NCI-H526 (cell line): ENCODE data around the gene ZNF668.
"Not testable (repeated sequence)": the region's sequence is repeated elsewhere in the genome, so short reads cannot be mapped to it uniquely, and the experiment has no call there.

ENCODE experiments used
- DNase-seq, 2 experiments: peaks; one replicate each; lab custom pipeline; 2025; lab: John Stamatoyannopoulos, UW

ZNF668 gene

DNA sequence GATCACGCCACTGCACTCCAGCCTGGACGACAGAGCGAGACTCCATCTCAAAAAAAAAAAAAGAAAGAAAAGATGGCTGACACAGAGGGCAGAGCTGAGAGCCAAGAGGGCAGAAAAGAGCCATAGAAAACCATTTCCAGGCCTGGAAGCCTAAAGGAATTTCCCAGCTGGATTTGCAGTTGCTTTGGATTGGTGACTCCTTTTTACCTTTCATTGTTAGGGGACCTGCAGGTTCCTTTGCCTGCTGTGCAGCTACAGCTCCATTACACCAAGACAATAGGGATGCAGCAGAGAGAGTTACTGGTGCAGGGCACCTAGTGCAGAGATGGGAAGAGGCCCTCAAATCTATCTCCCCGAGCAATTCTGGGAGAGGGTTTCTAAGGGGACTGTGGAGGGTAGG lies 18.4 kb downstream of the ZNF668 start:
- no peak for DNase-seq

DNA sequence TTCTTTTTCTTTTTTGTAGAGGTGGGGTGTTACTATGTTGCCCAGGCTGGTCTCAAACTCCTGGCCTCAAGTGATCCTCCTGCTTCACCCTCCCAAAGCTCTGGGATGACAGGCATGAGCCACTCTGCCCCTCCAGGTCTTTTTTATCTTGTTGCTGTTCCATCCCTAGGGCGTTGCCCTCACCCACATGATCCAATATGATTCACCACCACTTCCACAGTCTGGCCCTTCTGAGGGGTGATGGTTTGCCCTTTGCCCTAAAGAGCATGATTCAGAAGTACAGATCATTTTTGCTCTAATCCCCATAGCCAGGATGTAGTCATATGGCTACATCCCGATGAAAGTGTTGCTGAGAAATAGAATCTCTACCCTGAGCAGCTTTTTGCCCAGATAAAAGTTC lies 21.9 kb downstream of the ZNF668 start:
- no peak for DNase-seq

DNA sequence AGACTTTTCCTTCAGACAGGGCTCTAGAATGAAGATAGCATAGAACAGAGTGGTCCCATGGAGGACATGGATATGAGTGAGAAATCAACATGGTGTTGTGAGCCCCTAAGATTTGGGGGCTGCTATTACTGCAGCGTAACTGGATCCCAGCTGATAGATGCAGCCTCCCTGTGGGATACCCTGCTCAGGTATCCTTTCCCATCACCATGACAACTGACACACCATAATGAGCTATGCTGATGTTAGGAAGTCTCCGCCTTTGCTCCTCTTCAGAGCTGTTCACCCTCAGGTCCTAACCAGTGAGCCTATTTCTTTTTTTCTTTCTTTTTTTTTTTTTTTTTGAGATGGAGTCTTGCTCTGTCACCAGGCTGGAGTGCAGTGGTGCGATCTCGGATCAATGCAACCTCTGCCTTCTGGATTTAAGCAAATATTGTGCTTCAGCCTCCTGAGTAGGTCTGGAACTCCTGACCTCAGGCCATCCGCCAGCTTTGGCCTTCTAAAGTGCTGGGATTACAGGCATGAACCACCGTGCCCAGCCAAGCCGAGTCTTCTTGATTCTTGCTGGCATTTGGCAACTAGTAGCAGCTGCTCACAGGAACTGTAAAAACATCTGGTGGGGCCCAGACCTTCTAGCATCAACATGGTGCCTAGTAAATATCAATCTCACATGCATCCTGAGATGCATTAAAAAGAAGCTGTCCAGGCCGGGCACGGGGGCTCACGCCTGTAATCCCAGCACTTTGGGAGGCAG lies 23.6 kb downstream of the ZNF668 start:
- DNase-seq = peak in 1 of 2 experiments; percentile 3

DNA sequence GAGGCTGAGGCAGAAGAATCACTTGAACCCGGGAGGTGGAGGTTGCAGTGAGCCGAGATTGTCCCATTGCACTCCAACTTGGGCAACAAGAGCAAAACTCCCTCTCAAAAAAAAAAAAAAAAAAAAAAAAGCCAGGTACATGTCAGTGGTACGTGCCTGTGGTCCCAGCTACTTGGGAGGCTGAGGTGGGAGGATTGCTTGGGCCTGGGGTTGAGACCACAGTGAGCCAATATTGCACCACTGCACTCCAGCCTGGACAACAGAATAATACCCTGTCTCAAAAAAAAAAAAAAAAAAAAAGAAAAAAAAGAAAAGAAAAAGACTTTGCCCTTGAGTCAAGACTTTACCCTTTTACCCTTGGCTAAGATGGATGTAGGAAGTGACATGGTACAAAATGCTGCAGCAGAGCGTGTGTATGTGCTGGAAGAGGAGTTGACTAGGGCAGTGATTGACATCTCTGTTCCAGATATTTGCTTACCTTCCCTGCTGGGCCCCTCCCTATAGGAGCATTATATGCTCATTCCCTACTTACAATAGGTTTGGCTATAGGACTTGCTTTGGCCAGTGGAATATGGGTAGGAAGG lies 30.1 kb downstream of the ZNF668 start:
- DNase-seq = no peak

DNA sequence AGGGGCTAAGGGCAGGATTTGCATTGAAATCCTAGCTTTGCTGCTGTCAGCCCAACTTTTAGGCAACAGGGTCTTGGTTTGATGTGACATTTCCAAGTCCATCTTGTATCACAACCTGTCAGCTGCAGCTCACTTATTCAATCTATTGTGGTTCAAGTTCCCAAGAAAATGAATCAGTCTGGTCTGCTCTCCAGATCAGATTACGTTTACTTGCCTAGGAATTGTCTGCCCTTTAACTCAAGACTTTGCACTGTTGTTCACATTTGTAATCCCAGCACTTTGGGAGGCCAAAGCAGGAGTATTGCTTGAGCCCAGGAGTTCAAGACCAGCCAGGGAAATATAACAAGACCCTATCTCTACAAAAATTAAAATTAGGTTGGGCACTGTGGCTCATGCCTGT lies 30.7 kb downstream of the ZNF668 start:
- no peak for DNase-seq

DNA sequence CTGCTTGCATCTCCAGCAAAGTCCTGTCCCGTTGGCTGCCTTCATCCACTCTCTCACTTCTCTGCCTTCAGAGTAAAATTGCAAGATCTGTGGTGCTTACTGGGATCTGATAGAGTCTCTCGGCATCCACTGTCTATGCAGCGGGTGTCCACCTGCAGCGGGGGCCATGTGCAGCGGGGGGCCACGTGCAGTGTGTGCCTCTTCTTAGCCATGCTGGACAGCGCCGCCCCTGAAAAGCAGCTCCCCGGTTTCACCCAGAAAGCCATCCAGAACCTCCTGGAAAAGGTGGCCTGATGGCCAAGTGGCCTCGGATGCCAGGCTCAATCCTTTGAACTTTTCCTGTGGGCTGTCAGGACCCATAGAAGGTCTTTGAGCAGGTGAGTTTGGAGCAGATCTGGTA lies 31.2 kb downstream of the ZNF668 start:
- DNase-seq = no peak

DNA sequence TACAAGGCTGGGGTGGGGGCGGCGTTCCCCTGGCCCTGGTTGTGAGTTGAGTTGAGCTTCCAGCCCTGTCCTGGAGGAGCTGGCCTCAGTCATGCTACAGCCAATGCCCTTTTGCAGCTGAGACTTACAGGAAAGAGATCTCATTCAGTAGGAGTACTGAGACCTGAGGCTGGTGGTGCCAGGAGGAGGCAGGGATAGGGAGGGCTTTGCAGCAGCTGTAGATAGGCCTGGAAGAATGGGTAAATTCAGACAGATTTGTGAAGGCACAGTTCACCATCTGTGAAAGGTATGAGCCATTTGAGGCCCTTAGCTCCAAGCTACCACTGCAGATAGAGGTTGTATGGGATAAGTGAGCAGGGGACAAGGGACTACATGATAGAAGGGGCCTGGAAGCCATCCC lies 35.0 kb downstream of the ZNF668 start:
- DNase-seq = no peak

DNA sequence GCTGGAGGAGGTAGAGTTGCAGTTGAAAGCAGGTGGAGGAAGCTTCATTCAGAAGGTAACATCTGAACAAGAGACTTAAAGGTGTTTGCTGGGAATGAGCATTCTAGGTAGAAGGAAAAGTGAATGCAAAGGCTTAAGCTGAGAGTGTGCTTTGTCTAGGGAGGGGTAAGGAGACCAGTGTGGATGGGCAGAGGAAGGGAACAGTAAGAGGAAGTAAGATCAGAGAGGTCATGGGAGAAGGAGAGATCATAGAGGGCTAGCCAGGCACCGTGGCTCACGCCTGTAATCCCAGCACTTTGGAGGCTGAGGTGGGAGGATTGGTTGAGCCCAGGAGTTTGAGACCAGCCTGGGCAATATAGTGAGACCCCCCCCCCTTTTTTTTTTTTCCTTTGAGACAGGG lies 37.3 kb downstream of the ZNF668 start:
- DNase-seq = no peak

DNA sequence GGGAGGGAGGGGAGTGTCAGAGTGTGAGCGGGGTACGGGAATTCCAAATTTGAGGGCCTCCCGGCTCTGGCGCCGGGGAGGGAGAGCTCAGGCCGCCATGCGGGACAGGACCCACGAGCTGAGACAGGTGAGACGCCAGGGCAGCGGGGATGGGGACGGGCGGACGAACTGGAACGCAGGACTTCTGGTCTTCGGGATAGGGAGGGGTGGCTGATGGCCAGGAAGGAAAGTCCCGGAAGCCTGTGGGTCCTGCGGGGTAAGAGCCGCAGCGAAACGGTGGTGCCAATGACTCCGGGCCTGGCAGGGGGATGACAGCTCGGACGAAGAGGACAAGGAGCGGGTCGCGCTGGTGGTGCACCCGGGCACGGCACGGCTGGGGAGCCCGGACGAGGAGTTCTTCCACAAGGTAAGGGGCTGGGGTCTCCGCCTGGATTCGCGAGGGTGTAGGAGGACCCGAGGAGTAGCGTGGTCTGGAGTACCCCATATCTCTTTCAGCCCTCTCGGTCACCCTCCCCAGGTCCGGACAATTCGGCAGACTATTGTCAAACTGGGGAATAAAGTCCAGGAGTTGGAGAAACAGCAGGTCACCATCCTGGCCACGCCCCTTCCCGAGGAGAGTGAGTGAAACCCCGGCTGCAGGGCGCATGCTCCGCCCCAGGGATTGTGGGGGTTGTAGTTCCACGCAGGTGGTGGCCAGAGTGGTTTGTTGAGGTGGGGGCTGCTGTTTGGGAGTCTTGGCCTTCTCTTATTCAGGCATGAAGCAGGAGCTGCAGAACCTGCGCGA lies 40.1 kb downstream of the ZNF668 start:
- peak; percentile 58 to 84 for DNase-seq

DNA sequence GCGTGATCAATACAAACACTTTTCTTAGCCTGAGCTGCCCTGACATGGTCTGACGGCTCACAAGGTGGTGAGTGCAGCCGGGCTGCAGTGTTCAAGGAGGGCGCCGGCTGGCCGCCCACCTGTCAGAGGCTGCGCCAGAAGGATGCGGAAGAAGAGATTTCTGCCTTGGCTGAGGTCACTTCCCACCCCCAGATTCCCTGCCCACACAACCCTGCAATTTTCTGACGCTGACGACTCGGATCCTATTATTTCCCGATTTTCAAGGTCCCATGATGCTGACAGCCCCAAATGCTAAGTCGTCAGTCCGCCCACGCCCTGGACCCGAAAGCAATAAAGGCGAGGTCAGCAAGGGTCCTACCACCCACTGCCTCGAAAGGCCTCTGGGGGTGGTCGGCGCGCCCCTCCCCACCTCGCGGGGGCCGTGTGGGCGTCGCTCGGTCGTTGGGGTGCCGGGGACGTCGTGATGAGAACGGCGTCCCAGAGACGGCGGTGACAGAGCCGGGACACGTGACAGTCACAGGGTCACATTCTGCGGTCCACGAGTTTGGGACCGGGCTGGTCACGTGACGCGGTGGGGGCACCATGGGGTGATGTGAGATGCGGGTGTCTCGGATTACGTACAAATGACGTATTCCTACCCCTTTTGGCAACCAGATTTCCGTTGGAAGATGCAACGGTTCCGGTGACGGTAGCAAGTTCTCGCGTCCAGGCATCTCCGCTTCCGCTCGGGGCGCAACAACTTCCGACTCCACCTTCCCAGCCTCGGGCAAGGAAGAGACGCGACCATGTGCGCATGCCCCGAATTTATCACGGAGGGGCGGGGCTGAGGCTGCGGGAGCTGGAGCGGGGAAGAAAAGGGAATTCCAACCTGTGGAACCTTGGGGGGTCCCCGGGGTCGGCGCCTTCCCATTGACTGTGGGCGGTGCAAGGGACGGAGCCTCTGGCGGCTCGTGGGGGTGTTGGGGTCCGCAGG lies 41.0 kb downstream of the ZNF668 start, which contains the start of gene STX4:
Gene STX4 (plus strand): TSS at position 823 of the 973 bp plus-strand sequence. CDS start 248 bp downstream, outside the sequence.
- peak; percentile 86 to 96 for DNase-seq

DNA sequence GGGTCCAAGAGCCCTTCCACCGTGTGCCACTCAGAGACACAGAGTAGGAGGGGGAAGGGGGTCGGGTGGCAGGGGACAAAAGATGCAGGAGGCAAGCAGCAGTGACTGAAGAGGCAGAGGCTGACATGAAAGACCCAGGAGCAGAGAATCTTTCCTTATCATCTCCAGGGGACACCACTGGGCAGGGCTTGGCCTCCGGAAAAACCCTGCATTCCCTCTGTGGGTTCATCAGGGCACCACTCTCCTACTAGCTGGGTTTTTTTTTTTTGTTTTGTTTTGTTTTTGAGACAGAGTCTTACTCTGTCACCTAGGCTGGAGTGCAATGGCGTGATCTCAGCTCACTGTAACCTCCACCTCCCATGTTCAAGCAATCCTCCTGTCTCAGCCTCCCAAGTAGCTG lies 42.8 kb downstream of the ZNF668 start:
- DNase-seq = no peak

DNA sequence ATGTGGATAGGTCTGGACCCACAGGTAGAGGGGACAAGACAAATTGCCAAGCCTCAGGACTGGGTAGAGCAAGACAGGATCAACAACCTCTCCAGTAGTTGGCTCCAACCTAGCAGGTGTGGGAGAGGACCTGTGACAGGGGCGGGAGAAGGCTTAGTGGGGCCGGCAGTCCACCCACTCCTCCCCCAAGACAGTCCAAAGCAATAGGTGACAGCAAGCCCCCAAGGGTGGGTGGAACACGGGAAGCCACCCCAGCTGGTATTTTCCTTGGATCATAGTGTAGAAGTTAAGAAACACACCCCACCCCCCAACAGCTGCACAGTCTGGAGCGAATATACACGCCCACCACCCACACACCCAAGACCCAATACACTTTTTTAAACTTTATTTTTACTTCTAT lies 44.8 kb downstream of the ZNF668 start:
- DNase-seq = no peak

DNA sequence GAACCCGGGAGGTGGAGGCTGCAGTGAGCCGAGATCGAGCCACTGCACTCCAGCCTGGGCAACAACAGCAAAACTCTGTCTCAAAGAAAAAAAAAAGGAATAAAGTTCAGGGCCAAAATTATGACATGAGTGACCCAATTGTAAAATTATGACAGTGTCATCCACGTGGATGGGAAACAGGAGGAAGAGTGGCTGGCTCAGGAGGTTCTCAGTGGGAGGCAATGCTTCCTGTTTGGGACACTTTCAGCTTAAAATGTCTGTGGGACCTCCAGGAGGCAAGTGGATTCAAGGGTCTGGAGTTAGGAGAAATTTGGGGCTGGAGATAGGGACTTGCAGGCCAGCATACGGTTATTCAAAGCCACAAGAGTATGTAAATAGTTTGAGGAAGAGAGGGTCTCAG lies 48.7 kb downstream of the ZNF668 start:
- no peak for DNase-seq

DNA sequence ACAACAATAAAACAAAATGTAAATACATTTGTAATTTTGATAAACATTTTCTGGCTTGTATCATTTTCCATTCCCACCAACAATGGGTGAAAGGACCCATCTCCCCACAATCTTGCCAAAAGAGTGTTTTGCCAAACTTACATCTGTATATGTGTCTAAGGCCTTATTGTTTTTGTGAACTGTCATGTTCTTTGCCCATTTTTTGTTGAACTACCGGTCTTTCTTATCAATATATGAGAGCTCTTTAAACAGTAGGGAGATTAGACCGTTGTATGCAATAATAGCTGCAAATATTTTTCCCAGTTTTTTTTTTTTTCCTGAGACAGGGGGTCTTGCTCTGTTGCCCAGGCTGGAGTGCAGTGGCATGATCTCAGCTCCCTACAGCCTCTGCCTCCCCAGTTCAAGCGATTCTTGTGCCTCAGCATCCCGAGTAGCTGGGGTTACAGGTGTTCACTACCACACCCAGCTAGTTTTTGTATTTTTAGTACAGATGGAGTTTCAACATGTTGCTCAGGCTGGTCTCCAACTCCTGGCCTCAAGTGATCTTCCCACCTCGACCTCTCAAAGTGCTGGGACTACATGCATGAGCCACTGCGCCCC lies 50.3 kb downstream of the ZNF668 start:
- DNase-seq = no peak

DNA sequence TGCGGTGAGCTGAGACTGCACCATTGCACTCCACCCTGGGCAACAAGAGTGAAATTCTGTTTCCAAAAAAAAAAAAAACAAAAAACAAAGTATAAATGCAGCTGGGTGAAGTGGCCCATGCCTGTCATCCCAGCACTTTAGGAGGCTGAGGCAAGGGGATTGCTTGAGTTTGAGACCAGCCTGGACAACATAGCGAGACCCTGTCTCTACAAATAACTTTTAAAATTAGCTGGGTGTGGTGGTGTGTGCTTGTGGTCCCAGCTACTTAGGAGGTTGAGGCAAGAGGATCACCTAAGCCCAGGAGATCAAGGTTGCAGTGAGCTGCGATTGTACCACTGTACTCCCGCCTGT lies 50.8 kb downstream of the ZNF668 start:
- DNase-seq = no peak

DNA sequence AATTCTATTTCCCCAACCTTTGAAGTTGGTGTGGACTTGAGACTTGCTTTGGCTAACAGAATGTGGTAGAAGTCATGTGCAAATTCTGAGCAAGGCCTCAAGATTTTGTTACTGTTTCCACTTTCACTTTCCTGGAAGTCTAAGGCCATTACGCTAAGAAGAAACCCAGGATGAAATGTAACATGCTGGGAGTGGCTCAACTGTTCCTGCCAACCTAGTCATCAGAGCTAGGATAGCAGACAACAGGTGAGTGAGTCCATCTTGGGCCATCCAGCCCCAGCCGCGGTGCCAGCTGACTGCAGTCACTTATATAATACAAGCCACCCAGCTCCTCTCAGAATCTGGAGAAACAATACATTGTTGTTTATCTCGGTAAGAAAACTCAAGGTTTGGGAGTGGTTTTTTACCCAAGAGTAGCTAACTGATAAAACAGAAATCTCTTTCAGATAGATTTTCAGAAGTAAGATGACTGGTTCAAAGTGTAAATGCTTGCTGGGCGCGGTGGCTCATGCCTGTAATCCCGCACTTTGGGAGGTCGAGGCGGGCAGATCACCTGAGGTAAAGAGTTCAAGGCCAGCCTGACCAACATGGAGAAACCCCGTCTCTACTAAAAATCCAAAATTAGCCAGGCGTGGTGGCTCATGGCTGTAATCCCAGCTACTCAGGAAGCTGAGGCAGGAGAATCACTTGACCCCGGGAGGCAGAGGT lies 51.3 kb downstream of the ZNF668 start:
- DNase-seq = no peak

DNA sequence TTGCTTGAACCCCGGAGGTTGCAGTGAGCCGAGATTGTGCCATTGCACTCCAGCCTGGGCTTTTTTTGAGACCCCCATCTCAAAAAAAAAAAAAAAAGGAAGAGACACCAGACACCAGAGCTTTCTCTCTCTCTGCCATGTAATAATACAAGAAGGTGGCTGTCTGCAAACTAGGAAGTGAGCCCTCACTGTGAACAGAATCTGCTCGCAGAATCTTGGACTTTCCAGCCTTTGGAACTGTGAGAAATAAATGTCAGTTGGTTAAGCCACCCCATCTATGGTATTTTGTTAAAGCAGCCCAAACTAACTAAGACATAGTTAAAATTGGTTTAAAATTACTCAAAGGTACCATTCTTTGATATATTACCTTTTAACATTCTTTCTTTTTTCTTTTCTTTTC lies 53.5 kb downstream of the ZNF668 start:
- DNase-seq = no peak

DNA sequence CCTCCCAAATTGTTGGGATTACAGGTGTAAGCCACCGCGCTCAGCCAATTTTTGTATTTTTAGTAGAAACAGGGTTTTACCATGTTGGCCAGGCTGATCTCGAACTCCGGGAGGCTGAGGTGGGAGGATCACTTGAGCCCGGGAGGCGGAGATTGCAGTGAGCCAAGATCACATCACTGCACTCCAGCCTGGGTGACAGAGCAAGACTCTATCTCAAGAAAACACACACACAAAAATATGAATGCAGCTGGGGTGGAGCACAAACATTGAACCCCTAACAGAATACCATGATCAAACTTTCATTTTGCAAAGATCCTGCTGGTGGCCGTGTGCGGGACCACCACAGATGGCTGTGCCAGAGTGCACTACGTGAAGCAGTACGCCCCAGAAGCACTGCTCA lies 56.3 kb downstream of the ZNF668 start:
- not testable (repeated sequence) for DNase-seq

DNA sequence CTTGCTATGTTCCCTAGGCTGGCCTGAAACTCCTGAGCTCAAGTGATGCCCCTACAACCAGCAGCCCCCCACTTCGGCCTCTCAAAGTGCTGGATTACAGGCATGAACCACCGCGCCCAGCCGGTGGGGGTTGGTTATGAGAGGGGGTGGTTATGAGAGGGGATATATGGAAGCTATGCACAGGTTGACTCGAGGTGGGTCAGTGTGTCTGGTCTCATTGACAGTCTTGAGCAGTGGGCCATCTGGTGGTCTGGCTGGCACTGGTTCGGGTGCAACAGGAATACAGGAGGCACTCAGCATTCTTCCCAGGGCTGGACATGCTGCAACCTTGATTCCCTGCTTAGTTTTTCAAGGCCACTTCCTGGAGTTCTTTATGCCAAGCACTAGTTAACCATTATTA lies 58.0 kb downstream of the ZNF668 start:
- no peak for DNase-seq

DNA sequence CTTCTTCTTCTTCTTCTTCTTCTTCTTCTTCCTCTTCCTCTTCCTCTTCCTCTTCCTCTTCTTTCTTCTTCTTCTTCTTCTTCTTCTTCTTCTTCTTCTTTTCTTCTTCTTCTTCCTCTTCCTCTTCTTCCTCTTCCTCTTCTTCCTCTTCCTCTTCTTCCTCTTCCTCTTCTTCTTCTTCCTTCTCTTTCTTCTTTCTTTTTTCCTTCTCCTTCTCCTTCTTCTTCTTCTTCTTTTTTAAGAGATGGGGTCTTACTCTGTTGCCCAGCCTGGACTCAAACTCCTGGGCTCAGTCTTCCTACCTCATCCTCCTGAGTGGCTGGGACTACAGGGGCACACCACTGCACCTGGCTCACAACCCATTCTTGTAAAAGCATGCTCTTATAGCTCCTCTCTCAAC lies 60.7 kb downstream of the ZNF668 start:
- DNase-seq = not testable (repeated sequence)

DNA sequence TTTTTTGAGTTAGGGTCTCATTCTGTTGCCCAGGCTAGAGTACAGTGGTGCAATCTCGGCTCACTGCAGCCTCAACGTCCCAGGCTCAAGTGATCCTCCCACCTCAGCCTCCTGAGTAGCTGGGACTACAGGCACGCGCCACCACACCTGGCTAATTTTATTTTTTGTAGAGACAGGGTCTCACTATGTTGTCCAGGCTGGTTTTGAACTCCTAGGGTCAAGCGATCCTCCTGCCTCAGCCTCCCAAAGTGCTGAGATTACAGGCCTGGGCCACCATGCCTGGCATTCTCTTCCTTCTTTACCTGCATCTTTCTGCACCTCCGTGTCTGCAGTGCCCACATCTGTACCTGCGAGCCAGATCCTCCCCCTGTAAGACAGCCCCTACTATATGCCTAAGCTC lies 62.2 kb downstream of the ZNF668 start:
- DNase-seq = not testable (repeated sequence)
